PC-3 (cell line): ENCODE data around the gene RAI2. TPM values are rescaled to one million over a fixed set of nuclear protein-coding genes. Genes with fewer than 3 reads are reported as not detected.

Experiments
- ATAC-seq: fragments of 200-7000 bp; cut with Tn5 transposase; 2 replicates; pipeline ENCODE4 v1.9.1; 2020; ENCODE audit warnings: mild to moderate bottlenecking, moderate library complexity
- BruUV-seq: library from RNA; stranded (reverse); fragments of 400-500 nt; replicated peaks from 2 replicates; lab custom pipeline; 2021; lab: Mats Ljungman, UMichigan
- CTCF ChIA-PET: fragments of 300-600 bp; sonication (Branson Sonifier 250); formaldehyde crosslinking; loops from one replicate; lab custom pipeline; 2022; ENCODE audit warnings: antibody characterized with exemption; lab: Charles Lee
- POLR2A ChIA-PET: fragments of 300-600 bp; sonication (Branson Sonifier 250); formaldehyde crosslinking; loops from one replicate; lab custom pipeline; 2022; ENCODE audit warnings: antibody characterized with exemption; ENCODE audit not compliant: unreplicated experiment; lab: Charles Lee
- DNase-seq: peaks from one replicate; pipeline ENCODE4 v3.0.0-alpha.2; 2015
- H2AFZ ChIP-seq: fragments of 300-600 bp; sonication (generic); 2 replicates; pipeline ENCODE4 v1.6.0; 2016; ENCODE audit warnings: antibody characterized with exemption, low read length
- H3F3A ChIP-seq: fragments of 300-600 bp; sonication (generic); one replicate; pipeline ENCODE4 v1.6.0; 2017; ENCODE audit warnings: antibody characterized with exemption, low read length, control low read depth, mild to moderate bottlenecking; ENCODE audit not compliant: unreplicated experiment
- H3K27ac ChIP-seq: fragments of 300-600 bp; sonication (generic); 2 replicates; pipeline ENCODE4 v1.5.1; 2016; ENCODE audit warnings: mild to moderate bottlenecking, low read length
- H3K27me3 ChIP-seq: fragments of 300-600 bp; sonication (generic); 2 replicates; pipeline ENCODE4 v1.6.1; 2016; ENCODE audit warnings: low read length, mixed read lengths
- H3K36me3 ChIP-seq: fragments of 300-600 bp; sonication (generic); 2 replicates; pipeline ENCODE4 v1.6.1; 2016; ENCODE audit warnings: low read depth, mixed run types, low read length, mixed read lengths
- H3K4me1 ChIP-seq: fragments of 300-600 bp; sonication (generic); 2 replicates; pipeline ENCODE4 v1.5.1; 2016; ENCODE audit warnings: low read length; ENCODE audit not compliant: insufficient read depth
- H3K4me2 ChIP-seq: fragments of 300-600 bp; sonication (generic); 2 replicates; pipeline ENCODE4 v1.6.0; 2016; ENCODE audit warnings: low read length
- H3K4me3 ChIP-seq: fragments of 300-600 bp; sonication (generic); 2 replicates; pipeline ENCODE4 v1.5.1; 2016; ENCODE audit warnings: mild to moderate bottlenecking, low read length, mixed read lengths
- H3K79me2 ChIP-seq: fragments of 300-600 bp; sonication (generic); 2 replicates; pipeline ENCODE4 v1.6.1; 2017; ENCODE audit warnings: low read length, mixed read lengths
- H3K9ac ChIP-seq: fragments of 300-600 bp; sonication (generic); 2 replicates; pipeline ENCODE4 v1.6.0; 2016; ENCODE audit warnings: mild to moderate bottlenecking, low read length
- H3K9me2 ChIP-seq: fragments of 300-600 bp; sonication (generic); replicated peaks from 2 replicates; pipeline ENCODE4 v1.6.1; 2016; ENCODE audit warnings: mixed run types, low read length, mixed read lengths
- H3K9me3 ChIP-seq: fragments of 300-600 bp; sonication (generic); 2 replicates; pipeline ENCODE4 v1.6.1; 2016; ENCODE audit warnings: low read length, mixed read lengths
- H4K20me1 ChIP-seq: fragments of 300-600 bp; sonication (generic); 2 replicates; pipeline ENCODE4 v1.6.1; 2016; ENCODE audit warnings: low read length, mixed read lengths
- CTCF ChIP-seq: fragments of 300-600 bp; sonication (generic); conservative IDR thresholded peaks from 2 replicates; pipeline ENCODE4 v1.5.1; 2017; ENCODE audit warnings: antibody characterized with exemption, low read depth, mild to moderate bottlenecking, low read length
- EZH2 ChIP-seq: fragments of 300-600 bp; sonication (generic); IDR thresholded peaks from one replicate; pipeline ENCODE4 v1.6.1; 2017; ENCODE audit warnings: antibody characterized with exemption, mild to moderate bottlenecking, low read length; ENCODE audit not compliant: unreplicated experiment
- EZH2phosphoT487 ChIP-seq: fragments of 300-600 bp; sonication (generic); IDR thresholded peaks from 2 replicates; pipeline ENCODE4 v1.6.1; 2018; ENCODE audit warnings: mild to moderate bottlenecking, antibody characterized with exemption, low read length, borderline replicate concordance
- intact Hi-C: fragments of 100-400 bp; cut with micrococcal nuclease; formaldehyde crosslinking; loops from 2 replicates; pipeline ENCODE4 v1.9.0; 2023
- total RNA-seq: library from RNA; depleted of rRNA; stranded (reverse); fragments of >200 nt; gene quantifications from 2 replicates; pipeline ENCODE4 v1.2.3, GENCODE V29; 2014

Gene RAI2
- total RNA-seq, 1 experiment from 2014 or later = 0.66 TPM

- intact Hi-C loops = no loop called here
- Histone ChIP-seq H3K4me3 (no peak overlapping the region), H3K36me3 (no peaks in the 10 kb centered on the region), H2AFZ (no peak overlapping the region), H3F3A (no peaks in the 10 kb centered on the region), H3K79me2 (no peaks in the 10 kb centered on the region), H3K4me1 (no peaks in the 10 kb centered on the region), H3K9ac (no peak overlapping the region), H3K9me3 (no peaks in the 10 kb centered on the region), H4K20me1 (no peaks in the 10 kb centered on the region), H3K4me2 (no peak overlapping the region), H3K27ac (no peak overlapping the region), H3K9me2 (no peaks in the 10 kb centered on the region), H3K27me3 (no peaks in the 10 kb centered on the region)
- no TSS peak for BruUV-seq
- ATAC-seq (no peak), DNase-seq (no peak)
- CTCF ChIA-PET = no interaction called here
- POLR2A ChIA-PET = no interaction called here
- TF ChIP-seq EZH2 (no peak), CTCF (no peak), EZH2phosphoT487 (no peak)
These were observed 101.1 kb downstream of the RAI2 start for GRCh38 chrX:17759990-17760389.

DNA sequence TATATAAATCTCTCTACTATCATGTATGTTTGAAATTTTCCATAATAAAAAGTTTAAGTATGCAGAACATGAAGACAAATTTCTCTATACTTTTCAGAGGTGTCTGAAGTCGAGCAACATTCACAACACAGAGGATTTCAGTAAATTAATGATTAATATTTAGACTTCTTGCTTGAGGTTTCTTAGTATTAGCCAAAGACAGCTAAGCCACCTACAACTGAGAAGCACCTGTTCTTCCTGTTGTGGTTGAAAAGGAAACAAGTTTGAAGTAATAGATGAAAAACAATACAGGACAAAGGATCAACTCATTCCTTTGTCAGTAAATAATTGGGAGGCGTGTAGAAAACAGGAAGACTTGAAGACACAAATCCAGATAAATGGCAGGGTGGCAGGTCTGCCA, 102.7 kb downstream of the RAI2 start:
- BruUV-seq = no TSS peak
- H3F3A ChIP-seq = no peaks in the 10 kb centered on the region
- H3K79me2 ChIP-seq = no peaks in the 10 kb centered on the region
- H3K4me2 ChIP-seq = no peak overlapping the region
- CTCF ChIA-PET = no interaction called here
- H3K36me3 ChIP-seq = no peaks in the 10 kb centered on the region
- no peaks in the 10 kb centered on the region for H3K4me1 ChIP-seq
- H3K9me2 ChIP-seq = no peaks in the 10 kb centered on the region
- no peak overlapping the region for H3K27ac ChIP-seq
- H4K20me1 ChIP-seq = no peaks in the 10 kb centered on the region
- TF ChIP-seq CTCF = no peak
- no peak for TF ChIP-seq EZH2phosphoT487
- no peak for TF ChIP-seq EZH2
- H3K27me3 ChIP-seq = no peaks in the 10 kb centered on the region
- POLR2A ChIA-PET = no interaction called here
- H3K9ac ChIP-seq = no peak overlapping the region
- DNase-seq (no peak), ATAC-seq (no peak)
- no peaks in the 10 kb centered on the region for H3K9me3 ChIP-seq
- intact Hi-C loops = no loop called here
- H3K4me3 ChIP-seq = no peak overlapping the region
- no peak overlapping the region for H2AFZ ChIP-seq

GRCh38 chrX:17750436-17750835, 110.7 kb downstream of the RAI2 start:
- Histone ChIP-seq H3K4me3 (no peak overlapping the region), H3K27ac (no peak overlapping the region), H3K4me2 (no peak overlapping the region), H3K27me3 (no peaks in the 10 kb centered on the region), H3K4me1 (no peaks in the 10 kb centered on the region), H2AFZ (no peak overlapping the region), H3F3A (no peaks in the 10 kb centered on the region), H3K9me3 (no peaks in the 10 kb centered on the region), H3K36me3 (peaks cover 12% of the 10 kb centered on the region), H3K9ac (no peak overlapping the region), H4K20me1 (no peaks in the 10 kb centered on the region), H3K79me2 (peaks cover 21% of the 10 kb centered on the region; the same call in 1 of the 2 replicates), H3K9me2 (no peaks in the 10 kb centered on the region)
- DNase-seq (no peak), ATAC-seq (no peak)
- no peak for TF ChIP-seq EZH2phosphoT487
- no peak for TF ChIP-seq CTCF
- TF ChIP-seq EZH2 = no peak
- intact Hi-C loops = no loop called here
- POLR2A ChIA-PET = interaction anchor here (0.5 kb wide), 1 partner anchor 79 kb away, joined by 3 read pairs; no protein-coding TSS in a partner anchor
- CTCF ChIA-PET = no interaction called here
- no TSS peak for BruUV-seq
